ENCODE data around the gene TBX18.

TBX18 gene

DNA sequence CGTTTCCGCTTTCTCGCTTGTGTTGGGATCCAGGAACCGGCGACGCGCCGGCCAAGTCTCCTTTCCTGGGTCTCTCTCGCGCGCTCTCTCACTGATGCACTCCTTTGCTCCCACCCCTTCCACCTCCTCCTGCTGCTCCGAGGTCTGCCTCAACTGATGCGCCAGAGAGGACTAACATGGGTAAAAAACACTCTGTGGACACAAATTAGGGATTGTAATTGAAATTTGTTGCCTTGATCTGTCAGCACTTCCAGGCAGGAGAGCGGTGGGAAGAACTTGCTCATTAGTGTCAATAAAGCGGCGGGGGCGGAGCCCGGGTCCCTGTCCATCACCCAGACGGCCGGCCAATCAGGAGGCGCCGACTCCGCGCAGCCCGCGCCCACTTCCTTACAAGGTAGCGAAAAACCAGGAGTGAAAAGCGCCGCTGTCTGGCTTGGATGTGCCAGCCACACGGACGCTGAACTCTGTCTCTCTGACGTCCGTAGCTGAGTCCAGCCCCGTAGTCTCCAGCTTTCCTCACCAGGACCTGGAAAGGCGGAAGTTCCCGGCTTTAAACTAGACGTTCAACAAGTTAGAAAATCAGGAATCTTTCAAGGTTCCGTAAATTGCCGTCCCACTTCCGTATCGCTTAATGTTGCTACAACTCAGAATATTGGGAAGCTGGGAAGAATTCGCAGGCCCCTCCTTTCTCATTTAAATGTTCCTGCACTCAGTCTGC is at the start of gene TBX18:
TSS of gene TBX18 (minus strand) at position 267 of the 718 bp plus-strand sequence. CDS start 417 bp downstream, outside the sequence.
- DNase-seq, result peak; percentile 93

- DNase-seq, result no peak
Measured at GRCh38 chr6:84811351-84811750, 47.0 kb upstream of the TBX18 start.

DNA sequence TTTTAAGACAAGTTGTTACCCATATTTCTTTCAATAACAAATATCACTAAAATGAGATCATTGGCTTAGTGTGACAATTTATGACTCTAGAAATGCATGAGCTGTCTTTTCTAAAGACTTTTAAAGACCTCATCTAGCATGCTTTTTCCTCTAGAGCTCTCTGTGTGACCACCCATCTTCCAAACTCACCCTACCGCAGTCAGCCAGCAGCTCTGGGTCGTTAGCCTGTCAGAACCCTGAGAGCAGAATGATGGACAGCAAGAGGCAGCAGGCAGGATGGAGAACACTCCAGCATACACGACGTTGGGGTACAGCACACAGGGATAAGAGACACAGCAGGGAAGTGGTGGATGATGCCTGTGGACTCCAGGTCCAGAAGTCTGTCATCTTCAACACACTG is 45.1 kb upstream of the TBX18 start:
- no peak for DNase-seq

GRCh38 chr6:84808491-84809061 is 44.2 kb upstream of the TBX18 start:
- DNase-seq, result no peak

DNA sequence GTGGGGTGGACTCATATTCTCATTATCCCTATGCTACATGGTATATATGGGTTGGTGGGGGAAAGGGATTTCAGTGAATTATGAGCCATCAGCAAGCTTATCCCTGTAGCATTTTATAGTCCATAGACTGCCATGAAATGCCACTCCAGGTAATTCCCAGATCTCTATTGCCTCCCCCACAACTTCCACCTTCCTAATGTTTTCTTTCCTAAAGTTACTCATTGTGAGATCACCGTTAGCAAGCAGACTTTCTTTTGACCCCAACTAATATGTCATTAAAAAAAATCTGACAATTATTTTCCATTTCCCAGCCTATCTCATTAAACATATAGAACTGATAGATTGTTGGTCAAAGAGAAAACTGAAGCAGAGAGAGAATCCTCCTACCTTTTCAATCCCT is 40.7 kb upstream of the TBX18 start:
- no peak for DNase-seq

GRCh38 chr6:84804720-84805119 is 40.3 kb upstream of the TBX18 start:
- DNase-seq, result no peak

DNA sequence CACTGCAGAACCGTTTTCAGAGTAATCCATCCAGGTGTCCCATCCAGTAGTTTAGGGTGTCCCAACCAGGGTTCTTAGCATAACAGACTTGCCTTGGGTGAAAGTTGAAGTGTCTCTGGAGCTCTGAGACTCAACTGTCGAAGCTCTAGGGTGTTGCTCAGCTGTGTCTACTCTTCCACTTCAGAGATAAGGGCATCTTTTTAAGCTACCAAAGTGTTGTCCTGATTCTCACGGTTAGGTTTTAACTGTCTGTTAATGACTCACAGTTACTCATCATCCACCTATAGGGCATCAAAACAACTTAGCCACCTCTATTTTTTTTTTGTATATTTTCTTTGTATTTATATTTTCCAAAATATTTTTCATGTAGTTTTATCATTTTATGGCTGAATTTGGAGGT is 36.9 kb upstream of the TBX18 start:
- DNase-seq, result no peak

DNA sequence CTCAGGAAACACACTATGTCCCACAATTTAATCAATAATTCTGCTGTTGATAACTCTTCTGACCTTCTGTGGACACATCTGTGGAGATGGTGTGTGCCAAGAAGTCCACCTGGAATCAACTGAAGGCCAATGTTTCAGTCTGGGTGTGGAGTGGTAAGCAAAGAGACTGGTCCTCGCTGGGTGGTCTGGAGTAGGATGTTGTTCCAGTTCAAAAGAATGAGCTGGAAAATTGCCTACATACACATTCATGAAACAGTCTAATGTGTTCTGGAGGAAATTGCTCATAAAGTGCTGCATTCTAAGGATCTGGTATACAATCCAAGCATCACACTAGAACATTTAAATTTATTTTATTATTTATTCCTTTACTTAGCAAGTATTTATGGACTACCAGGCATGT is 33.9 kb upstream of the TBX18 start:
- no peak for DNase-seq

GRCh38 chr6:84796343-84796742 is 31.9 kb upstream of the TBX18 start:
- DNase-seq, result no peak

GRCh38 chr6:84791927-84792326 is 27.5 kb upstream of the TBX18 start:
- no peak for DNase-seq

- no peak for DNase-seq
Measured at GRCh38 chr6:84791233-84791632, 26.8 kb upstream of the TBX18 start.

- no peak for DNase-seq
Measured at GRCh38 chr6:84789170-84789569, 24.8 kb upstream of the TBX18 start.

- no peak for DNase-seq
Measured at GRCh38 chr6:84788689-84789088, 24.3 kb upstream of the TBX18 start.

DNA sequence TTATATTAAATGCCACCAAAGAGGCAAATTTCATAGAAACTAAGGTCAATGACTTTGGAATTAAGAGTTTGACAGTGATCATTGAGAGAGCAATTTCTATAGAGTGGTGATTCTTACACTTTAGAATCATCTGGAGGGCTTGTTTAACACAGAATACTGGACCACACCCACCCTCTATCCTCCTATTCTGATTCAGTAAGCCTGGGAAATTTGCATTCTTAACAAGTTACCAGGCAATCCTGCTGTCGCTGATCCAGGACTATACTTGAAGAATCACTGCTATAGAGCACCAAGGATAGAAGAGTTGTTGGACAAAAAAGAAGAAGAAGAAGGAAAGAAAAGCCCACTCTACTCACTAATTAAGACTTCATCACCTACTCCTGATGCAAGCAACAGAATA is 21.3 kb upstream of the TBX18 start:
- DNase-seq, result no peak

GRCh38 chr6:84779917-84780316 is 15.5 kb upstream of the TBX18 start:
- no peak for DNase-seq

DNA sequence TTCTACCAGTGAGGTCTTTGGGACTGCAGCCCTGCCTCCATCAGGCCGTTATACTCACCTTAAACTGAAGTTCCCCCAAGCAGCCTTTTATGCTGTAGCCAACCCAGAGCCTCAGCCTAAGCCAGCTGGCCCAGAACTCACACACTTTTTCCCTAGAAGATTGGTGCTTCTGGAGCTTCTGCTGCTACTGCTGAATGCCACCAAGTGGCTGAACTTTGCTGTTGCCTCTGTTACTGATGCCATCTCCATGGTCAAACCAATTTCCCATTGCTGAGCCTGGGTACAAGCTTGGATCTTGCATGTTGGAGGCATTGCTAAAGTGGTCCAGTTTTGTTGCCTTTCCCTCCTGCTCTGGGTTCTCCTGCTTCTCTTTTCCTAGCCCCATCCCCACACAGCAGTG is 15.0 kb upstream of the TBX18 start:
- DNase-seq, result no peak

DNA sequence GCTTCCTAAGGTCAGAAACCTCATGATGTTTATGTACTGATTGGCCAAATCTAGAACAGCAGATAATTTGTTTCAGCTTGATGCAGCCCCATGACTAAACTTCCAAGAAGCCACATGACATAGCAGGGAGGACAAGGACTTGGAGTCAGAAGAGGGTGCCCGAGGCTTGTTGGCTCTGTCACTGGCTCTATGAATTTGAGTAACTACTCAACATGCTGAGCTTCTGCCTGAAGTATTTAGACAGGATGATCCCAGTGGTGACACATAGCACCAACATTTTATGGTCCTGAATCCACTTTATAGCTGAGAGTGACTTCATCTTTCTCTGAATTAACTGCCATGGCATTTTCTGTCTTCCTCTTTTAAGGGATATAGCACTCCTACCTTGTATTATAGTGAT is 13.5 kb upstream of the TBX18 start:
- peak; percentile 74 for DNase-seq

DNA sequence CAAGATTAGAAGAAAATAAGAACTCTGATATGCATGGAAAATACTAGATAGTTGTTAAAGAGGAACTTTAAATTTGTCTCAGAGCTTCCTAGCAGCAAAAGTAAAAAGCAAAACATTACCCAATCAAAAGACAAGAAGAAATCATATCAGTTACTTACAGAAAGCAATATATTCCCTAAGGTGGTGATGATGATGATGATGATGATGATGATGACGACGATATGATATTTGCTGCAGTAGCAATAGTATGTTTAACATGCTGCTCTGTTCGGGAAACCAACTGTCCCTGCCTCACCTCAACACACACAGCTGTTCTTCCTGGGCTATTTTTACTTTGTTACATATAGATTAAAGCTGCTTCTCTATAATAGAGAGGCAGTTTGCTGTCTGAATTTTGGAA is 12.0 kb upstream of the TBX18 start:
- DNase-seq, result no peak

- no peak for DNase-seq
Measured at GRCh38 chr6:84775751-84776150, 11.4 kb upstream of the TBX18 start.

- DNase-seq, result no peak
Measured at GRCh38 chr6:84774985-84775284, 10.5 kb upstream of the TBX18 start.

- DNase-seq, result no peak
Measured at GRCh38 chr6:84774157-84774984, 10.0 kb upstream of the TBX18 start.

DNA sequence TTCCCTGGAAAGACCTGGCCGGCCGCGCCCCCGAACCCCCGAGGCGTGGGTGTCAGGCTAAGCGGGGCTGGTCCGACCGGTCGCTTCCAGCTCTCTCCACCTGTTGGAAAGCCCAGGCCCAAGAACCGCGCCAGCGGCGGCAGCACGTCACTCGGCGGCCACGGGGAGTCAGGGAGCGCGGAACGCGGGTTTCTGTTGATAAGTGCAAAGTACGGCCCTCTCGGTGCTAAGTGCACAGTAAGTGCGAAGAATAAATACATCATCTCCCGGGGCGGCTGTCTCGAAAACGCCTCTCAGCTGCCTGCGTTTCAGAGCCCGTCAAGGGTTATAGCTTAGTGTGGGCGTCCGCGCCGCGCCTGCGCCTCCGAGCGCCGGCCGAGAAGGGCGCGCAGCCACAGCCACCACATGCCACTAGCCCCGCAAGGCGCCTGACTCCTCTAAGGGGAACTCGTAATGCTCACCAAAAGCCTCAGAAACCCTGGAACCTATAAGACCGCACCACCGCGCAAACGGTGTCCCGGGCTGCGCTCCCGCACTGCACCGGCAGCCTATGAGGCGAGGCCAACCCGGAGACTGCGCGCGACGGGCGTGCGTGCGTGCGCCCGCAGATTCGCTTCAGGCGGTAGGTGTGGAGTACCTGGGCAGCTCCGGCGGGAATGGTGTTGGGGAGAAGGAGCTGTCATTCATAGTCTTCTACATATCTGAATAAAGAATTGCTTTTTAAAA is 9.2 kb upstream of the TBX18 start:
- no peak for DNase-seq

- no peak for DNase-seq
Measured at GRCh38 chr6:84773133-84773430, 8.7 kb upstream of the TBX18 start.

Data from T1000 (cell line).